GM12878 (cell line): Measurements from ENCODE around the gene DCP1A. TPM values are rescaled to one million over a fixed set of nuclear protein-coding genes. Genes with fewer than 3 reads are reported as not detected.

Experiments
- ATAC-seq: fragments of 200-7000 bp; cut with Tn5 transposase; 3 replicates; pipeline ENCODE4 v1.9.1; 2020; ENCODE audit warnings: mild to moderate bottlenecking, moderate library complexity
- BruUV-seq: library from RNA; stranded (reverse); fragments of 400-500 nt; replicated peaks from 2 replicates; lab custom pipeline; 2021; lab: Mats Ljungman, UMichigan
- CTCF ChIA-PET: fragments of 300-600 bp; sonication (Branson Sonifier 250); formaldehyde crosslinking; extraction: SDS; loops from one replicate; lab custom pipeline; 2021; ENCODE audit warnings: inconsistent platforms; lab: Yijun Ruan, JAX
- POLR2A ChIA-PET: fragments of 350-600 bp; formaldehyde crosslinking; extraction: SDS; loops from one replicate; lab custom pipeline; 2021; ENCODE audit warnings: inconsistent platforms; lab: Charles Lee
- RAD21 ChIA-PET: fragments of 300-600 bp; sonication (Branson Sonifier 250); formaldehyde crosslinking; loops from one replicate; lab custom pipeline; 2023; ENCODE audit warnings: antibody characterized with exemption; ENCODE audit not compliant: unreplicated experiment; lab: Charles Lee
- SMC1A ChIA-PET: fragments of 300-600 bp; sonication (Branson Sonifier 250); formaldehyde crosslinking; loops from one replicate; lab custom pipeline; 2023; ENCODE audit not compliant: unreplicated experiment, uncharacterized antibody; lab: Charles Lee
- DNase-seq: peaks from one replicate; pipeline ENCODE4 v3.0.0-alpha.2; 2011; ENCODE audit warnings: low read depth, low spot score
- FAIRE-seq: peaks from 3 replicates; lab custom pipeline; 2011; peaks lifted over from hg19 to GRCh38; lab: Jason Lieb, UNC
- H2AFZ ChIP-seq: 2 replicates; pipeline ENCODE4 v1.6.0; 2011; ENCODE audit warnings: low read depth, low read length, control low read depth; ENCODE audit not compliant: control insufficient read depth
- H3K27ac ChIP-seq: 2 replicates; pipeline ENCODE4 v1.5.1; 2011; ENCODE audit warnings: control low read depth; ENCODE audit not compliant: control insufficient read depth, insufficient read depth
- H3K27me3 ChIP-seq, 2 experiments: replicated peaks in 1 of 2; 2 replicates each; pipeline versions ENCODE4 v1.6.0 to v1.6.1; 2011; ENCODE audit warnings: low read length in 1 of 2; ENCODE audit not compliant: control insufficient read depth in 2 of 2, insufficient read depth in 2 of 2
- H3K36me3 ChIP-seq, 2 experiments: 2 replicates each; pipeline ENCODE4 v1.5.1; 2011; ENCODE audit warnings: low read length in 1 of 2; ENCODE audit not compliant: control insufficient read depth in 2 of 2, insufficient read depth in 2 of 2
- H3K4me1 ChIP-seq: 2 replicates; pipeline ENCODE4 v1.6.1; 2011; ENCODE audit warnings: mild to moderate bottlenecking, low read length, moderate library complexity, mixed read lengths; ENCODE audit not compliant: control insufficient read depth, insufficient read depth
- H3K4me2 ChIP-seq: 2 replicates; pipeline ENCODE4 v1.6.0; 2011; ENCODE audit warnings: control low read depth; ENCODE audit not compliant: control insufficient read depth, insufficient read depth
- H3K4me3 ChIP-seq: fragments of 200-600 bp; sonication (generic); 2 replicates; pipeline ENCODE4 v1.5.1; 2016
- H3K79me2 ChIP-seq: 2 replicates; pipeline ENCODE4 v1.6.0; 2011; ENCODE audit warnings: low read length; ENCODE audit not compliant: control insufficient read depth, insufficient read depth
- H3K9ac ChIP-seq: 2 replicates; pipeline ENCODE4 v1.8.0; 2011; ENCODE audit warnings: low read length, control low read depth, mixed read lengths; ENCODE audit not compliant: control insufficient read depth, insufficient read depth
- H3K9me3 ChIP-seq: replicated peaks from 3 replicates; pipeline ENCODE4 v1.5.1; 2011; ENCODE audit warnings: mild to moderate bottlenecking, low read length; ENCODE audit not compliant: control insufficient read depth, insufficient read depth
- H4K20me1 ChIP-seq: 2 replicates; pipeline ENCODE4 v1.6.0; 2011; ENCODE audit not compliant: control insufficient read depth, insufficient read depth
- CBX5 ChIP-seq: sonication (generic); IDR thresholded peaks from 2 replicates; pipeline ENCODE4 v1.6.1; 2016; ENCODE audit warnings: low read depth, moderate library complexity, mild to moderate bottlenecking, inconsistent platforms
- CHD4 ChIP-seq: fragments of 200-600 bp; sonication (generic); IDR thresholded peaks from 2 replicates; pipeline ENCODE4 v1.6.1; 2016; ENCODE audit warnings: mild to moderate bottlenecking
- IKZF2 ChIP-seq, 2 experiments: fragments of 450-650 bp; IDR thresholded peaks; 2 replicates each; pipeline ENCODE4 v1.6.1; 2017; ENCODE audit warnings: mild to moderate bottlenecking in 2 of 2, moderate library complexity in 2 of 2
- MAX ChIP-seq: IDR thresholded peaks from 2 replicates; pipeline ENCODE4 v1.6.1; 2012; ENCODE audit warnings: low read depth, low read length, improper control_type of control experiment
- MEF2A ChIP-seq: IDR thresholded peaks from 2 replicates; pipeline ENCODE4 v1.6.1; 2011; ENCODE audit warnings: low read depth, mild to moderate bottlenecking, low read length, moderate library complexity; ENCODE audit not compliant: insufficient read depth
- NBN ChIP-seq: fragments of 450-650 bp; IDR thresholded peaks from 2 replicates; pipeline ENCODE4 v1.6.1; 2016
- POU2F2 ChIP-seq: IDR thresholded peaks from 3 replicates; pipeline ENCODE4 v1.6.1; 2011; ENCODE audit warnings: low read depth, mild to moderate bottlenecking, low read length, borderline replicate concordance
- TARDBP ChIP-seq: IDR thresholded peaks from 2 replicates; pipeline ENCODE4 v1.6.1; 2016; ENCODE audit warnings: borderline replicate concordance
- ZBTB33 ChIP-seq: fragments of 450-650 bp; IDR thresholded peaks from 2 replicates; pipeline ENCODE4 v1.6.1; 2017; ENCODE audit warnings: mild to moderate bottlenecking
- ZNF24 ChIP-seq: fragments of 450-650 bp; IDR thresholded peaks from 2 replicates; pipeline ENCODE4 v1.6.1; 2017; ENCODE audit warnings: antibody characterized with exemption, mild to moderate bottlenecking
- ZNF622 ChIP-seq: fragments of 450-650 bp; IDR thresholded peaks from 2 replicates; pipeline ENCODE4 v1.6.1; 2017; ENCODE audit warnings: mild to moderate bottlenecking, inconsistent platforms
- WGBS: methylation state at CpG from one replicate; pipeline ENCODE4 v1.1.6; 2016; ENCODE audit warnings: low lambda C conversion rate; ENCODE audit not compliant: insufficient replicate concordance, insufficient coverage; ENCODE audit errors: missing lambda C conversion rate; 5-methylcytosine and 5-hydroxymethylcytosine counted together
- in situ Hi-C: fragments of 300-500 bp; cut with MboI; formaldehyde crosslinking; loops from 9 replicates; pipeline ENCODE4 v1.14.3; 2018; ENCODE audit warnings: mixed read lengths
- intact Hi-C: fragments of 100-400 bp; cut with micrococcal nuclease; formaldehyde crosslinking; loops from one replicate; pipeline ENCODE4 v1.14.2; 2022; ENCODE audit not compliant: unreplicated experiment
- polyA plus RNA-seq, 11 experiments: library from polyadenylated mRNA; depleted of rRNA in 4 of 11; unstranded in 6 of 11; stranded (reverse) in 5 of 11; fragments of >200 nt; fragmentation: Nextera tagmentation in 4 of 11; fragmentation: Illumina TruSeq in 1 of 11; extraction: Ambion mirVana in 4 of 11; extraction: Trizol in 1 of 11; gene quantifications; 1 replicate in 1 of 11; 2 replicates in 10 of 11; pipeline versions ENCODE4 v1.2.1 to v1.2.3, GENCODE V29; 2011 to 2016; ENCODE audit warnings: inconsistent platforms in 2 of 11, missing spikeins in 2 of 11, low read depth in 1 of 11
- total RNA-seq, 4 experiments: library from RNA; depleted of rRNA in 3 of 4; stranded (reverse); fragments of >200 nt in 3 of 4; fragmentation: Illumina TruSeq in 1 of 4; extraction: Trizol in 1 of 4; gene quantifications; 2 replicates each; pipeline versions ENCODE4 v1.2.1 to v1.2.3, GENCODE V29; 2013 to 2021
- TF ChIP-seq, protein P1 (sequence below): fragments of 150-350 bp; IDR thresholded peaks from 2 replicates; pipeline ENCODE4 v1.6.1; 2016; ENCODE audit warnings: low read depth, low read length
- TF ChIP-seq, protein P2 (sequence below): fragments of 150-350 bp; IDR thresholded peaks from 2 replicates; pipeline ENCODE4 v1.6.1; 2014; ENCODE audit warnings: mild to moderate bottlenecking, low read depth, low read length

The DCP1A gene
- total and polyA plus RNA-seq, 10 of the 15 experiments (the other 5 are each of a cell fraction or from before 2014, with no cell fraction given): 12.5 to 34.6 (median 16.3) TPM

DNA sequence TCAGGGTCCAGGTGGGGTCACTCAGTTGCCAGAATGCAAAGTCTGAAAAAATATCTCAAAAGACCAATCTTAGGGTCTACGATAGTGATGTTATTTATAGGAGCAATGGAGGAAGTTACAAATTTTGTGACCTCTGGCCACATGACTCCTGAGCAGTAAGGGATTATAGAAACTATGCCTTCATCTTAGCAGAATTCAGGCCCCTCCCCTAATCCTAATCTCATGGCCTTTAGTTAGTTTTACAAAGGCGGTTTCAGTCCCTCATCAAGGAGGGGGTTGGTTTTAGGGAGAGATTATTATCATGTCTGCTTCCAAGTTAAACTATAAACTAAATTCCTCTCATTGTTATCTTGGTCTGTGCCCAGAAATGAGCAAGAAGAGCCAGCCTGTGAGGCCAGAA, 5.9 kb upstream of the DCP1A start:
- CTCF ChIA-PET: no interaction called here
- POLR2A ChIA-PET: no interaction called here
- in situ Hi-C loops: no loop called here
- no peak overlapping the region for H2AFZ ChIP-seq
- ATAC-seq: no peak
- H3K79me2 ChIP-seq: no peaks in the 10 kb centered on the region
- SMC1A ChIA-PET: interaction anchor here (1.6 kb wide), 1 partner anchor 9 kb away, joined by 5 read pairs; no protein-coding TSS in a partner anchor
- no peaks in the 10 kb centered on the region for H3K27me3 ChIP-seq
- no peak for DNase-seq
- TF ChIP-seq ZBTB33: no peak
- TF ChIP-seq POU2F2: no peak
- TF ChIP-seq, protein P1, sequence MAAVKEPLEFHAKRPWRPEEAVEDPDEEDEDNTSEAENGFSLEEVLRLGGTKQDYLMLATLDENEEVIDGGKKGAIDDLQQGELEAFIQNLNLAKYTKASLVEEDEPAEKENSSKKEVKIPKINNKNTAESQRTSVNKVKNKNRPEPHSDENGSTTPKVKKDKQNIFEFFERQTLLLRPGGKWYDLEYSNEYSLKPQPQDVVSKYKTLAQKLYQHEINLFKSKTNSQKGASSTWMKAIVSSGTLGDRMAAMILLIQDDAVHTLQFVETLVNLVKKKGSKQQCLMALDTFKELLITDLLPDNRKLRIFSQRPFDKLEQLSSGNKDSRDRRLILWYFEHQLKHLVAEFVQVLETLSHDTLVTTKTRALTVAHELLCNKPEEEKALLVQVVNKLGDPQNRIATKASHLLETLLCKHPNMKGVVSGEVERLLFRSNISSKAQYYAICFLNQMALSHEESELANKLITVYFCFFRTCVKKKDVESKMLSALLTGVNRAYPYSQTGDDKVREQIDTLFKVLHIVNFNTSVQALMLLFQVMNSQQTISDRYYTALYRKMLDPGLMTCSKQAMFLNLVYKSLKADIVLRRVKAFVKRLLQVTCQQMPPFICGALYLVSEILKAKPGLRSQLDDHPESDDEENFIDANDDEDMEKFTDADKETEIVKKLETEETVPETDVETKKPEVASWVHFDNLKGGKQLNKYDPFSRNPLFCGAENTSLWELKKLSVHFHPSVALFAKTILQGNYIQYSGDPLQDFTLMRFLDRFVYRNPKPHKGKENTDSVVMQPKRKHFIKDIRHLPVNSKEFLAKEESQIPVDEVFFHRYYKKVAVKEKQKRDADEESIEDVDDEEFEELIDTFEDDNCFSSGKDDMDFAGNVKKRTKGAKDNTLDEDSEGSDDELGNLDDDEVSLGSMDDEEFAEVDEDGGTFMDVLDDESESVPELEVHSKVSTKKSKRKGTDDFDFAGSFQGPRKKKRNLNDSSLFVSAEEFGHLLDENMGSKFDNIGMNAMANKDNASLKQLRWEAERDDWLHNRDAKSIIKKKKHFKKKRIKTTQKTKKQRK: no peak
- TF ChIP-seq CHD4: no peak
- TF ChIP-seq CBX5: no peak
- no peak for TF ChIP-seq MEF2A
- TF ChIP-seq TARDBP: no peak
- TF ChIP-seq, protein P2, sequence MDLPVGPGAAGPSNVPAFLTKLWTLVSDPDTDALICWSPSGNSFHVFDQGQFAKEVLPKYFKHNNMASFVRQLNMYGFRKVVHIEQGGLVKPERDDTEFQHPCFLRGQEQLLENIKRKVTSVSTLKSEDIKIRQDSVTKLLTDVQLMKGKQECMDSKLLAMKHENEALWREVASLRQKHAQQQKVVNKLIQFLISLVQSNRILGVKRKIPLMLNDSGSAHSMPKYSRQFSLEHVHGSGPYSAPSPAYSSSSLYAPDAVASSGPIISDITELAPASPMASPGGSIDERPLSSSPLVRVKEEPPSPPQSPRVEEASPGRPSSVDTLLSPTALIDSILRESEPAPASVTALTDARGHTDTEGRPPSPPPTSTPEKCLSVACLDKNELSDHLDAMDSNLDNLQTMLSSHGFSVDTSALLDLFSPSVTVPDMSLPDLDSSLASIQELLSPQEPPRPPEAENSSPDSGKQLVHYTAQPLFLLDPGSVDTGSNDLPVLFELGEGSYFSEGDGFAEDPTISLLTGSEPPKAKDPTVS: no peak
- no peak for TF ChIP-seq NBN
- TF ChIP-seq ZNF24: no peak
- no peak for TF ChIP-seq ZNF622
- no peak for TF ChIP-seq MAX
- no peak for TF ChIP-seq IKZF2 (IDR thresholded peaks at IDR 0.05)
- TF ChIP-seq, all 136 proteins: peak for 0
- no peak for FAIRE-seq
- intact Hi-C loops: no loop called here
- no TSS peak for BruUV-seq
- H3K36me3 ChIP-seq: no peaks in the 10 kb centered on the region
- no peak overlapping the region for H3K27ac ChIP-seq
- WGBS: 62% methylated on average over 2 of the region's 2 CpGs
- H3K4me3 ChIP-seq: no peak overlapping the region
- no peak overlapping the region for H3K4me2 ChIP-seq
- H3K4me1 ChIP-seq: no peaks in the 10 kb centered on the region
- RAD21 ChIA-PET: no interaction called here
- H3K9ac ChIP-seq: no peak overlapping the region
- no peaks in the 10 kb centered on the region for H4K20me1 ChIP-seq
- H3K9me3 ChIP-seq: no peaks in the 10 kb centered on the region
